ENCODE data around the gene ZNRF1.

GRCh38 chr16:74990832-74991231, 8.0 kb upstream of the ZNRF1 start:
- TF ChIP-seq CTCF (IDR thresholded peaks at IDR 0.05; ENCODE audit: low read depth, low read length, missing input control), result no peak
- TF ChIP-seq MAX (IDR thresholded peaks at IDR 0.05), result no peak
- TF ChIP-seq GABPA (IDR thresholded peaks at IDR 0.05 in 1 of 2, conservative IDR thresholded peaks at IDR 0.05 in 1 of 2), result no peak
- TF ChIP-seq JUND (IDR thresholded peaks at IDR 0.05), result no peak
- no peak for TF ChIP-seq RAD21 (IDR thresholded peaks at IDR 0.05)
- TF ChIP-seq, protein P1, sequence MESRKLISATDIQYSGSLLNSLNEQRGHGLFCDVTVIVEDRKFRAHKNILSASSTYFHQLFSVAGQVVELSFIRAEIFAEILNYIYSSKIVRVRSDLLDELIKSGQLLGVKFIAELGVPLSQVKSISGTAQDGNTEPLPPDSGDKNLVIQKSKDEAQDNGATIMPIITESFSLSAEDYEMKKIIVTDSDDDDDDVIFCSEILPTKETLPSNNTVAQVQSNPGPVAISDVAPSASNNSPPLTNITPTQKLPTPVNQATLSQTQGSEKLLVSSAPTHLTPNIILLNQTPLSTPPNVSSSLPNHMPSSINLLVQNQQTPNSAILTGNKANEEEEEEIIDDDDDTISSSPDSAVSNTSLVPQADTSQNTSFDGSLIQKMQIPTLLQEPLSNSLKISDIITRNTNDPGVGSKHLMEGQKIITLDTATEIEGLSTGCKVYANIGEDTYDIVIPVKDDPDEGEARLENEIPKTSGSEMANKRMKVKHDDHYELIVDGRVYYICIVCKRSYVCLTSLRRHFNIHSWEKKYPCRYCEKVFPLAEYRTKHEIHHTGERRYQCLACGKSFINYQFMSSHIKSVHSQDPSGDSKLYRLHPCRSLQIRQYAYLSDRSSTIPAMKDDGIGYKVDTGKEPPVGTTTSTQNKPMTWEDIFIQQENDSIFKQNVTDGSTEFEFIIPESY (IDR thresholded peaks at IDR 0.05), result no peak
- no peak for TF ChIP-seq FOXA1 (IDR thresholded peaks at IDR 0.05)
- TF ChIP-seq REST (IDR thresholded peaks at IDR 0.05), result no peak
- no peak for TF ChIP-seq NR2F2 (IDR thresholded peaks at IDR 0.05)
- no peak for TF ChIP-seq YY1 (IDR thresholded peaks at IDR 0.05)
- TF ChIP-seq EGR1 (IDR thresholded peaks at IDR 0.05; ENCODE audit: low read depth in 2 of 2), result no peak
- no peak for TF ChIP-seq ATF3 (IDR thresholded peaks at IDR 0.05)
